ENCODE data around the gene FSTL5.

FSTL5 gene

DNA sequence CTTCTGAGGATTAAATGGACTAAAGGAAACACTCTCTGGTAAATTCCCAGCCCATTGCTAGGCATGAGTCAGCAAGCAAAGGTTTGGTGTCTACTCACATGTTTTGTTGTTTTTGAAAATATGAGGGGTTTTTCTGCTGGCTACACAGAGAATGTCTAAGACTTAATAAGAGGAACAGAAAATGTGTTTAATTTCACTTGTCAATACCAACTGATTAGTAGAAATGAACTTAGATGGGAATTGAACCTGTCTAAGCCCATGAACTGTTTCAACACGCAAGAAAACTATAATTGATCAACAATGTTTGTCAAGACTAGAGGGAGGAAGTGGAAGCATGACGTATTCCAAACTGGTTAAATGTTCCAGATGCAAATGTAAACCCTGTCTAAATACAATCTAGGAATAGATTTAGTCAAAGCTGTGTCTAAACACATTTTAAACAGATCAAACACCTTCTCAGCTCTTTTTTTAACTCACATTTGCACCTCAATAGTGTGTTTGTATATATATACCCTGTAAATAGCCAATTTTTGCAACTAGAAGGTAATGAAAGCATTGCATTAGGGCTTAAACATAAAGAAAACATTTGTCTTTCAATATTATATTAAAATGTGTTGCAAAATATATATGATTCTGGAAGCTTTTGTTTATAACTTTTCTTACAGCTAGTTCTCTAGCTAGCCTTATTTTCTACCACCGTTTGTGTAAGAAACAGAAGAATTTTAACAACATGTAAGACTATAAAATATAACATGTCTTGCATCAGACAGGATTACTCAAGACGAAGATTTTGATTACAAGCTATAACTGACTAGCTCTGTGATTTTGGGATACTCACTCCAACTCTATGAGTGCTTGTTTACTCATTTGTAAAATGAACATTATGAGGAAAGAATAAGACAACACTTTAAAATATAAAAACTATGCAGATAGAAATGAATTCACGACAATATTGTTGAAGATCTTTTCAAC is 607.8 kb downstream of the FSTL5 start:
- no peak for DNase-seq

- DNase-seq = no peak
Measured at GRCh38 chr4:161554372-161554990, 609.3 kb downstream of the FSTL5 start.

DNA sequence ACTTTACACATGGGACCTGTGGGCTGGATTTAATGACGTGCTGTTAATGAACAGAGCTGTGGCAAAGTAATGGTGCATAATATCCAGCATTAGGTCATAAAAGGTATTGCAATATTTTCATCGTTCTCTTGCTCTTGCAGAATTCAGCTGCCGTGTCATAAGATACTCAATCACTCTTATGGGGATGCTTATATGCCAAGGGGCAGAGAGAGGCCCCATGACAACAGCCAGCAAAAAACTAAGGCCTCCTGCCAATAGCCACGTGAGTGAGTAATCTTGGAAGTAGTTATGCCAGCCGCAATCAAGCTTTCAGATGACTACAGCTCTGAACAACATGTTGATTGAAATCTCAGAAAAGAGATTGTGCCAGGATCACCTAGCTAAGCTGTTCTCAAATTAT is 616.9 kb downstream of the FSTL5 start:
- no peak for DNase-seq

DNA sequence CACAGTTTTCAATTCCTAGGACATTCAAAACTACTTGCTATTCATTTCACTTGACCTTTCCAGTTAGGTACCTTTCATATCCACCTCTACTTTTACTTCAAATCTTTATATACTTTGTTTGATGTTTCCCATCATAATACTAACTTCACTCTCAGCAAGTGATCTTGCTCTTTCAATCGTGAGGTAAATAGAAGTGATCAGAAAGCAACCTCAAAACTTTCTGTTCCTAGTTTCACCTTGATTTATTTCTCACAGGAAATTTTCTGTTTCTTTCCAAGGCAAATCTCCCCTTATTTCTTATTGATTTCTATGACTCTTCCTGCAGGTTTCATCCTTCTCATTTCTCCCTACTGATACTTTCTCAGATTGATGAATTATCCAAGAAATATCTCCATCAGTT is 623.5 kb downstream of the FSTL5 start:
- no peak for DNase-seq

GRCh38 chr4:161538941-161539340 is 624.9 kb downstream of the FSTL5 start:
- DNase-seq = no peak

DNA sequence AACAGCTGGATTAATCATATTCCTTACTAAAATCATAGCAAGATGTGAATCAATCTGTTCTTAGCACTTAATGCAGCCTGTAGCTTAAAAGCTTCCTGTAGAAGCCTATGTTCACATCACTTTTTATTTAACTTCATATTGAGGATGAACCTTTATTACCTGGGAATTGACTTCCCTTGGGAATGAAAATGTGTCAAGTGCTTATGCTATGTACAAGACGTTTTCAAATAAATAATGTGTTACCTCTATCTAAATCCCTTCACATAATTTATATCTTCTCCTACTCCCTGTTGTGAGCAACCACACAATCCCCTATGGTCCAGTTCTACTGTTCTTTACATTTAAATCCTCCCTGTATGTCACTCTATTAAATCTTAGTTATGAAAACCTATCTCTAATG is 633.1 kb downstream of the FSTL5 start:
- DNase-seq = no peak

DNA sequence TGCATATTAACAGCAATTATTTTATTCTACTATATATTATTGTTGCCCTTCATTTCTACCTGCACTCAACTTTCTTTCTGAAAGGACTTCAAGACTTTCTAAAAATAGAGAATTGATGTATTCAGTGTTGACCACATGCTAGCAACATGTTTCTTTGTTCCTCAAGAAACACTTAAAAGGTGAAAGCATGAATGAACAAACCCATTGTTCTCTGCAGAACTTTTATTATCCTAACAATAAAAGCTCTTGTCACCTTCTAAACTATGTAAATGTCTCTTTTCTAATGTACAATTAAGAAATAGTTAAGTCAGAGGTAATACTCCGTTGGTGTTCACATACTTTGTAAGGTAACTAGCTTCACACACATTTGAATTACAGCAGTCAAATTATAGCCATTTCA is 638.7 kb downstream of the FSTL5 start:
- no peak for DNase-seq

- DNase-seq = no peak
Measured at GRCh38 chr4:161522031-161522430, 641.8 kb downstream of the FSTL5 start.

DNA sequence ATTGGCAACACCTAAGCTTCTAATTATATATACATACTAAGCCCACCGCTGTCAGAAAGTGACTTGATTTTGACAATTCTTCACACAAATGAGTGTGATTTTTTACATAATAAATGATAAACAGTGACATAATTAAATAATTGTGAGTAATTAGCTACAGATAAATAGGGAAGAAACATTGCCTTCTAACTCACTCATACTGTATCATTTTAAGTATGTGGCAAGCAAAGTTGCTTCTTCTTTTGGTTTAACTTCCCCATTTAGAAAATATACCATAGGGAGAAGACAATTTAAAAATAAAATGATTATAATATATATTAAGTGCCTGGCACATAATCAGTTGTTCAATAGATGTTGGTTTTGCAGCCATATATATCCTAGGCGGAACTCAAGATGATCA is 644.2 kb downstream of the FSTL5 start:
- DNase-seq = no peak

- DNase-seq = no peak
Measured at GRCh38 chr4:161517941-161518340, 645.9 kb downstream of the FSTL5 start.

DNA sequence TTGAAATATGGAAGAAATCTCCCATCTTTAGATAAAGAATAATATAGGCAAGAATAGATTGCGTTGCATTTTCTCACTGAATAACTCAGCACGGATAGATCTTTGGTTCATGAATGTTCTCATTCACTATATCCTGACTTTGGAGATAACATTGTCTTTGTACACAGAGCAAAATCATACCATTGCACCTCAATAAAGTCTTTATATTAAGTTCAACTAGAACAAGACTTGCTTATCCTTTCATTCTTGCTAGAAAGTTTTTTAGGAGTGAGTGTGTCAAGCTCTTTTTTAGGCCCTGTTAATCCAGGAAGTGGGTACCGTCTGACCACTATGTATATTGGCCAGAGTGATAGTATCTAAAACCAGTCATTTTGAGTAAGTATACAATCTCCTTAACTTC is 658.7 kb downstream of the FSTL5 start:
- no peak for DNase-seq

GRCh38 chr4:161498155-161498554 is 665.6 kb downstream of the FSTL5 start:
- DNase-seq = no peak

DNA sequence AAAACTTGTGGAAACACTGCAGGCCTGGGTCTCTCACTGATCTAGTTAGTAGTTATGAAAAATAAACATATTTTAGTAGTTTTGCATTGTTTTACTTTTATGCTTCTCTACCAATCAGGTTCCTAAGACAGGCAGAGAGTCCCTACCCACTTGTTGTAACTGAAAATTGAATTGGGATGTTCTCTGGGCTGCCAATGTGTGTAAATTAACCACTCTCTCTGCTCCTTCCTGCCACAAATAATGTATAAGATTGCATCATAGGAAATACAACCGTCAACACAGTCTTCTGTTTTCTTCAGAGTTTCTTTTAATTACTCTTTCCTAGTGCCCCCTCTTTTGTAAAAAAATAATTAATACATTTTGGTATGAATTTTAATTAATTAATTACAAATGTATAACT is 677.3 kb downstream of the FSTL5 start:
- DNase-seq = no peak

DNA sequence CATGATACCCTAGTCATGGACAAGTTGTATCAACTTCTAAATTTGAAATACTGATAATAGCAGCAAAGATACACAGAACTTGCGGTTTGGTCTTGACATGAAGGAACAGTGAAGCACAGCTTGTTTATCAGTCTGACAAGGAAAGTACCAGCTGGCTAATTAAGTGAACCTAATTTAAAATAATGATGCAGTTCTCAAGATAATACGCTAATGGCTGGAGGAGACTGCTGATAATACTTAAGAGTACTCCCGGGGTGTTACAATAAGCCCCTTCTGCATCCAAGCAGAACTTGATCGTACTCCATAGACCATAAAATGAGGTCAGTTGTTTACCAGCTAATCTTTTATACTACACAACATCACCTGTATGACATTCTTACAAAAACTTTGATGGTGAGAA is 697.5 kb downstream of the FSTL5 start:
- no peak for DNase-seq

DNA sequence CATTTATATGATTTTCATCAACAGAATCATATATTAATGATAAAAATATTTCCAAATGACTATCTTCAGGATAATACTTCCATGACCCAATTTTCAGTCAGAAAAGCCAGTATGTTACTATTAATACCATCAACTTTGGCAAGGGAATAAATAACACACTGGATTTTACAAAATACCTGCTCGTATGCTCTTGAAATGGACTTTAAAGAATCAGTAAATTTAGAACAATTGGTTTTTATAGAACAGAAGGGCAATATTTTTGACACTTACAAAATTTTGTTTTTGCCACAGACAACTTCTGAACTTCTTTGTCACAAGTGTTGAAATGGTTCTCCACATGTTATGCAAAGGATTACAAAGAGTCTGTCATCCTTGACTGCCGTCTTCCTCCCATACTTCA is 700.4 kb downstream of the FSTL5 start:
- DNase-seq = no peak

GRCh38 chr4:161457906-161458305 is 705.9 kb downstream of the FSTL5 start:
- DNase-seq = no peak

GRCh38 chr4:161457311-161457710 is 706.5 kb downstream of the FSTL5 start:
- DNase-seq = no peak

DNA sequence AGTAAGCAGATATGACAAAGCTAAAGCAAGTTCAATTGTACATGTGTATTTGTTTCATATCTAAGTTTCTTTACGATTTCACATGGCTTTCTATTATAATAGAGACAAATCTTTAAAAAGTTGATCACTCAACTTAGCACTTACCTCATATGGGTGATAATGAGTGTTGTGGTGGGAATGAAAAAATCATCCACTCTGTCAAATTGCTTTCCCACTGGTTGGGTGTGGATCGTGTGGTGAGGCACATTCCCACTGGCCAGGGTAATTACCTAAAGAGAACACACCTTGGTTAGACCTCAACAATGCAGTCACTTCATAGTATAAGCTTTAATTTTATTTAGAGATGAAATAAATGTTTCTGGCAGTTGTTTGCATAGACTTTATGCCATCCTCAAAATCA is 708.9 kb downstream of the FSTL5 start:
- DNase-seq = no peak

- DNase-seq = no peak
Measured at GRCh38 chr4:161448550-161449180, 715.1 kb downstream of the FSTL5 start.

GRCh38 chr4:161444626-161445025 is 719.2 kb downstream of the FSTL5 start:
- DNase-seq = no peak

GRCh38 chr4:161442921-161443320 is 720.9 kb downstream of the FSTL5 start:
- DNase-seq = no peak

DNA sequence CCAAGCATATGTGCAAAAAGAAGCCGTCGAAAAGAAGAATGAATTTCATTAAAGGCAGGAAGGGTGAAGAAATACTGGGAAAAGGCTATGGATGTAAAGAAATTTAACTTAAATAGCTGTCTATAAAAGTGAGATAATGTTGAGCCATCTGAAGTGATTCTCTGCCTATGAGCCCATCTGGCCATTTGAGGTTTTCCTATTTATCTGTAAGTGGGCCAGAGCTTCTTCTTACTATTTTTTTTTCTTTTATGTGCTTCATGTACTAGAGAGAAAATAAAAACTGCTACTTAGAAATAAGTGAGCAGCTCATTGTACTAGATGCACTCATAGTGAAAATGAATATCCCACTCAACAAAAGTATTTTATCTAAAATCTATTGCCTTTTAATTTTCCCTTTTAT is 725.7 kb downstream of the FSTL5 start:
- DNase-seq = no peak

GRCh38 chr4:161428180-161428965 is 735.4 kb downstream of the FSTL5 start:
- no peak for DNase-seq

Measured in T-helper 9 cell (primary cell).